GM12874 (cell line): ENCODE measurements around the gene LTBP1.
A peak's percentile ranks its signal among the peaks of the same experiment; 100 is the strongest.

ENCODE experiments used
- TF ChIP-seq, protein P1 (sequence below): IDR thresholded peaks from 2 replicates; pipeline ENCODE4 v1.5.1; 2011; ENCODE audit warnings: low read depth, mild to moderate bottlenecking, control low read depth, low read length, moderate library complexity; ENCODE audit not compliant: insufficient read depth

The LTBP1 gene

DNA sequence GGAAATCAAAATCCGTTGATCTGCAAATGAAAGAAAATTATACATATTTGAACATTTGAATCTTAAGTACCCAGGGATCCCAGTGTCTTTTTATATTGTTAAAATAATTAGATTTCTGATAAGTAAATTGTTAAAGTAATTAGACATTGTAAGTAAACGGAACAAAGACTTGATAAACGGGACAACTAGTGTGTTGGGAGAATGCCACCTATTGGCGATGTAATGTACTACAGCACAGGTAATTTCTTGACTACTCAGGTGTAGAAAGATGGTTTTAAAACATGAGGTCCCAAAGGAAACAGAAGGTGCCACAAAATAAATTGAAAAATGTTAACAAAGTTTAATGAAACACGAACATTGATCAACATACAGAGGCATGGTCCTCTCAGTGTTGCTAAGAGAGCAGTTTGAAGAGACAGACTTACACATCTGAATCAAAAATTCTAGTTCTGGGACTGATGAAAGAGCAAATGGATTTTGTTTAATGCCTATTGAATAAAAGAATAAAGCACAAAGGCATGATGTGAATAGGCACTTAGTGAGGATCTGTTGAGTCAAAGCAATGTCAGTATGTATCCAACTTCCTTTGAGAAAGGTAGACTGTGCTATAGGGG lies 426.3 kb downstream of the LTBP1 start:
- TF ChIP-seq, protein P1, sequence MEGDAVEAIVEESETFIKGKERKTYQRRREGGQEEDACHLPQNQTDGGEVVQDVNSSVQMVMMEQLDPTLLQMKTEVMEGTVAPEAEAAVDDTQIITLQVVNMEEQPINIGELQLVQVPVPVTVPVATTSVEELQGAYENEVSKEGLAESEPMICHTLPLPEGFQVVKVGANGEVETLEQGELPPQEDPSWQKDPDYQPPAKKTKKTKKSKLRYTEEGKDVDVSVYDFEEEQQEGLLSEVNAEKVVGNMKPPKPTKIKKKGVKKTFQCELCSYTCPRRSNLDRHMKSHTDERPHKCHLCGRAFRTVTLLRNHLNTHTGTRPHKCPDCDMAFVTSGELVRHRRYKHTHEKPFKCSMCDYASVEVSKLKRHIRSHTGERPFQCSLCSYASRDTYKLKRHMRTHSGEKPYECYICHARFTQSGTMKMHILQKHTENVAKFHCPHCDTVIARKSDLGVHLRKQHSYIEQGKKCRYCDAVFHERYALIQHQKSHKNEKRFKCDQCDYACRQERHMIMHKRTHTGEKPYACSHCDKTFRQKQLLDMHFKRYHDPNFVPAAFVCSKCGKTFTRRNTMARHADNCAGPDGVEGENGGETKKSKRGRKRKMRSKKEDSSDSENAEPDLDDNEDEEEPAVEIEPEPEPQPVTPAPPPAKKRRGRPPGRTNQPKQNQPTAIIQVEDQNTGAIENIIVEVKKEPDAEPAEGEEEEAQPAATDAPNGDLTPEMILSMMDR = peak; percentile 71

DNA sequence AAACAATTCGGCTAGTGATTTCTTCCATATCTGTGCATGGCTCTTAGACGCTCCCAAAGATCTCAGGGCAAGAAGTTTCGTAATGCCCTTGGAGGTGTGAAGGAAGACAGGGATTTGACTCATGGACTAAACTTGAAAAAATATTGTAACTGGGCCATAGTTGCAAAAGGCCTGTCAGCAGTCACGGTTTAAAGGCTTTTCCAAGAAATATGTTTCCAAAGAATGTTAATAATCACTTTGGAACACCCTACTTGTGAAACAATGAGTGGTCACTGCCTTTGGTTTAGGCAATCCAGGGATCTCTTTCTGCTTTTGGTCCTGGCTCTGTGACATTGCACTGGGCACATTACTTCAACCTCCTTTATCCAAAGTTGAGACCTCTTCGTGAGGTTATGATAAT lies 427.2 kb downstream of the LTBP1 start:
- TF ChIP-seq, protein P1 = no peak

DNA sequence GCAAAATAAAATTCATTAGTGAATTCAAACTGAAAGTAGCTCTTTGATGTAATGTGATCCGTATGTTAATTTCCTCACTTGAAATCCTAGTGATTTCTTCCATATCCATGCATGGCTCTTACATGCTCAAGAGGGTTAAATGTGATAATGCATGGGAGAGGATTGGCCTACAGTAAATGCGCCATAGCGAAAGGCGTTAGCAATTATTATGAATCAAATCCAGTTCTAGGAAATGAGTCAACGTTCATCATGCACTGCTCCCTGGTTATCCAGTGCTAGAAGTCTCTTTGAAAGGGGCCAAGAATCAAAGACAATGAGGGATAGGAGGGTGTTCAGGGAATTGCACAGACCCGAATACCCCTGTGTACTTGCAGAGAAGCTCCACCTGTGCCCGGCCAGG lies 428.3 kb downstream of the LTBP1 start:
- TF ChIP-seq, protein P1 = no peak

DNA sequence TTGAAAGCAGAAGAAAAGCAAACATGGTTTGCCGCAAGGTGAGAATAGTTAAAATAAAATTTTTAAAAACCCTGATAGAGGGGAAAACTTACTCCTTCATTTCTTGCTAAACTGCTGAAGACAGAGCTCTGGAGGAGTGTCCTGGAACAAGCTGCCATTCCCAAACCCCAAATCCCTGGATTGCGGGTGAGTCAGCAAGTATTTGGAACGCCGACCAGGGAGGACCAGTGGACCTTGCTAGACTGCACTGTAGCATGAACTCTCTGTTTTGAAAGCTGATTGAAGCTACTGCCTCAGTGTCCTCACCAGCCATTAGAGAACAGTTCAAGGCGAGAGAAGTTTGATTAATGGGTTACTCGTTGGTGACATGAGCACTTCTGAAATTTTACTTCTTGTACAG lies 430.3 kb downstream of the LTBP1 start:
- TF ChIP-seq, protein P1 = no peak

DNA sequence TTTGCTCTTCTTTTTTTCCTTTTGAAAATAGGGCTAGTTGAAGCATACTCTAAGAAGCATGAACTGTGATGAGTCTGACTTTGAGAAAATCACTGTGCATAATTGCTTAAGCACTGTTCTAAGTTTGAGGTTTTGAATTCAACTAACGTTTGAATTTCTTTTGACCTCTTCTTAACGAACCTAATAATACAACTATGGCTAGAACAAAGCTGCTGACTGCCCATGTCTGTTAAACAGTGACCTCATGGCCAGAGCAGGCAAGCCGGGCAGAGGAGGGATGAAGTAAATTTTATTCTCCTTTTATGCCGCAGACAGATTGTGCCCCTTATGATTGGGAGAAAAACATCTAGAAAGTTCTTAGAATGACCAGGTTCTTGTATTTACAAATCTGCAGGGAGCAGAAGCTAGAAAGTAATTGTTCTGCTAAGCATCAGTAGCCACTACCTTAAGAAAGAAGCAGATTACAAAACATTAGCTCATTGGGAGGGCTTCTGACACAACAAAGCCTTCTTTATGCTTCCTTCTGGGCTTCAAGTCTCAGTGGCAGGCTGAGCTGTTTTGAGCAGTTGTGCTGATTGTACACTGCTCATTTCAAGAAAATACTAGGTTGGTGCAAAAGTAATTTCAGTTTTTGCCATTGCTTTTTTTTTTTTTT lies 431.9 kb downstream of the LTBP1 start:
- TF ChIP-seq, protein P1 = no peak

DNA sequence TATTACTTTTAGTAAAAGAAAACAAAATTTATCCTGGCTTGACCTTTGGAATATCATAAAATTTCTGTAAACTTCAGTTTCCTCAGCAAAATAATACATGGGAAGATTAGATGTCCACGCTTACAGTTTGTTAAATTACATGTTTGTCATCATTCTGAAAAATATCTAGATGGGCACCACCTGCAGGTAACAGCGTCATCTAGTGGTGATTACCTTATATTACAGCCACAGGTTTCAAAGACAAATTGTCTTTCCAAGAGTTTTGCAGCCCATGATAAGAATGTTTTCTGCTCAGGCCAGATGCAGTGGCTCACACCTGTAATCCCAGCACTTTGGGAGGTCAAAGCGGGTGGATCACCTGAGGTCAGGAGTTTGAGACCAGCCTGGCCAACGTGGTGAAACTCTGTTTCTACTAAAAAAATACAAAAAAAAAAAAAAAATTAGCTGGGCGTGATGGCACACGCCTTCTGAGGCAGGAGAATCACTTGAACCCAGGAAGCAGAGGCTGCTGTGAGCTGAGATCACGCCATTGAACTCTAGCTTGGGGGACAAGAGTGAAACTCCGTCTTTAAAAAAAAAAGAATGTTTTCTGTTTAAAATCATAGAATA lies 433.4 kb downstream of the LTBP1 start:
- TF ChIP-seq, protein P1 = peak; percentile 60

DNA sequence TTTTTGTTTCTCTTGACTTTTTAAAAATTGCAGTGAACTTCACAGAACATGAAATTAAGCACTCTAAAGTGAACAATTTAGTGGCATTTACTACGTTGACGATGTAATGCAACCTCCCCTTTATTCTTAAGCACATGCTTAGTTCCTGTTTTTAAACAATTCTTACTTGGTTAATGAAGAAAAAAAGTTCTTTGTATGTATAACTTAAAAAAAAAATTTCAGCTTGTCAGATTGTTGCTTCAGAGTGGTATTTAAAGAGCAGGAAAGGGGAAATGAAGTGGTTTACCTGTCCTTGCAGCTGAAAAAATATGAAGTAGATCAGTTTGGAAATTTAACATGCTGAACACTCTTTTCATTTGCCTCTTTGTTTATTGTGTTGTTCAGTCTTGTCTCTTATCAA lies 434.0 kb downstream of the LTBP1 start:
- TF ChIP-seq, protein P1 = no peak
